GM23338 (cell line): ENCODE data around the gene FBP1.

ENCODE experiments used
- CREB1 ChIP-seq: fragments of 250-450 bp; sonication (Bioruptor Pico); IDR thresholded peaks from 2 replicates; pipeline ENCODE4 v1.5.0; 2020; ENCODE audit warnings: low read depth, mild to moderate bottlenecking, moderate library complexity
- REST ChIP-seq: IDR thresholded peaks from one replicate; pipeline ENCODE4 v1.6.1; 2018; ENCODE audit warnings: antibody characterized with exemption; ENCODE audit not compliant: unreplicated experiment
- TF ChIP-seq, protein P1 (sequence below), 2 experiments: fragments of 200-600 bp in 1 of 2; sonication (generic) in 1 of 2; conservative IDR thresholded peaks; 2 replicates each; pipeline versions ENCODE4 v1.5.1 to v1.6.1; 2016 to 2017; ENCODE audit warnings: antibody characterized with exemption in 2 of 2, low read depth in 2 of 2, mild to moderate bottlenecking in 2 of 2, moderate library complexity in 1 of 2

GRCh38 chr9:94672811-94673487 is 33.6 kb upstream of the FBP1 start:
- TF ChIP-seq, protein P1, sequence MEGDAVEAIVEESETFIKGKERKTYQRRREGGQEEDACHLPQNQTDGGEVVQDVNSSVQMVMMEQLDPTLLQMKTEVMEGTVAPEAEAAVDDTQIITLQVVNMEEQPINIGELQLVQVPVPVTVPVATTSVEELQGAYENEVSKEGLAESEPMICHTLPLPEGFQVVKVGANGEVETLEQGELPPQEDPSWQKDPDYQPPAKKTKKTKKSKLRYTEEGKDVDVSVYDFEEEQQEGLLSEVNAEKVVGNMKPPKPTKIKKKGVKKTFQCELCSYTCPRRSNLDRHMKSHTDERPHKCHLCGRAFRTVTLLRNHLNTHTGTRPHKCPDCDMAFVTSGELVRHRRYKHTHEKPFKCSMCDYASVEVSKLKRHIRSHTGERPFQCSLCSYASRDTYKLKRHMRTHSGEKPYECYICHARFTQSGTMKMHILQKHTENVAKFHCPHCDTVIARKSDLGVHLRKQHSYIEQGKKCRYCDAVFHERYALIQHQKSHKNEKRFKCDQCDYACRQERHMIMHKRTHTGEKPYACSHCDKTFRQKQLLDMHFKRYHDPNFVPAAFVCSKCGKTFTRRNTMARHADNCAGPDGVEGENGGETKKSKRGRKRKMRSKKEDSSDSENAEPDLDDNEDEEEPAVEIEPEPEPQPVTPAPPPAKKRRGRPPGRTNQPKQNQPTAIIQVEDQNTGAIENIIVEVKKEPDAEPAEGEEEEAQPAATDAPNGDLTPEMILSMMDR (conservative IDR thresholded peaks at IDR 0.05; ENCODE audit: low read depth in 2 of 2): no peak
- TF ChIP-seq REST: no peak
- no peak for TF ChIP-seq CREB1
